GM21576 (cell line): Measurements from ENCODE around the gene ZNF273.
A peak's percentile ranks its signal among the peaks of the same experiment; 100 is the strongest.
"Not testable (repeated sequence)": the region's sequence is repeated elsewhere in the genome, so short reads cannot be mapped to it uniquely, and the experiment has no call there.

Experiments
- ATAC-seq: cut with Tn5 transposase; IDR thresholded peaks from one replicate; pipeline ENCODE4 v1.9.1; 2021; ENCODE audit warnings: mild to moderate bottlenecking, moderate library complexity; ENCODE audit not compliant: unreplicated experiment

Gene ZNF273

GRCh38 chr7:64888901-64889685 lies 14.0 kb upstream of the ZNF273 start:
- ATAC-seq, result peak; percentile 46

- no peak for ATAC-seq
These were observed 13.3 kb upstream of the ZNF273 start for GRCh38 chr7:64889686-64890162.

GRCh38 chr7:64890273-64890672 lies 12.8 kb upstream of the ZNF273 start:
- not testable (repeated sequence) for ATAC-seq

GRCh38 chr7:64890761-64891362 lies 12.2 kb upstream of the ZNF273 start:
- ATAC-seq, result no peak

GRCh38 chr7:64891363-64892081 lies 11.6 kb upstream of the ZNF273 start:
- ATAC-seq, result not testable (repeated sequence)

GRCh38 chr7:64892116-64892515 lies 11.0 kb upstream of the ZNF273 start:
- no peak for ATAC-seq

GRCh38 chr7:64892666-64893309 lies 10.3 kb upstream of the ZNF273 start:
- ATAC-seq, result no peak

GRCh38 chr7:64893401-64893800 lies 9.7 kb upstream of the ZNF273 start:
- ATAC-seq, result no peak

- not testable (repeated sequence) for ATAC-seq
These were observed 640 bp upstream of the ZNF273 start for GRCh38 chr7:64902461-64902805.

GRCh38 chr7:64904008-64904407 lies 935 bp downstream of the ZNF273 start:
- ATAC-seq, result no peak

- no peak for ATAC-seq
These were observed 2.1 kb downstream of the ZNF273 start for GRCh38 chr7:64905133-64905532.

- no peak for ATAC-seq
These were observed 2.5 kb downstream of the ZNF273 start for GRCh38 chr7:64905547-64905946.

- ATAC-seq, result no peak
These were observed 4.7 kb downstream of the ZNF273 start for GRCh38 chr7:64907641-64908326.

- no peak for ATAC-seq
These were observed 5.3 kb downstream of the ZNF273 start for GRCh38 chr7:64908358-64908757.

- no peak for ATAC-seq
These were observed 11.5 kb downstream of the ZNF273 start for GRCh38 chr7:64914557-64914956.

GRCh38 chr7:64915301-64915700 lies 12.2 kb downstream of the ZNF273 start:
- ATAC-seq, result not testable (repeated sequence)

- not testable (repeated sequence) for ATAC-seq
These were observed 25.4 kb downstream of the ZNF273 start for GRCh38 chr7:64928252-64929187.

- no peak for ATAC-seq
These were observed 31.4 kb downstream of the ZNF273 start for GRCh38 chr7:64934478-64934877.

- ATAC-seq, result no peak
These were observed 35.5 kb downstream of the ZNF273 start for GRCh38 chr7:64938540-64938939.

GRCh38 chr7:64940021-64940420 lies 36.9 kb downstream of the ZNF273 start:
- ATAC-seq, result not testable (repeated sequence)
